ENCODE results near the gene UNC45A.

GRCh38 chr15:90962021-90962420 lies 26.9 kb downstream of the UNC45A start:
- TF ChIP-seq, protein P1, sequence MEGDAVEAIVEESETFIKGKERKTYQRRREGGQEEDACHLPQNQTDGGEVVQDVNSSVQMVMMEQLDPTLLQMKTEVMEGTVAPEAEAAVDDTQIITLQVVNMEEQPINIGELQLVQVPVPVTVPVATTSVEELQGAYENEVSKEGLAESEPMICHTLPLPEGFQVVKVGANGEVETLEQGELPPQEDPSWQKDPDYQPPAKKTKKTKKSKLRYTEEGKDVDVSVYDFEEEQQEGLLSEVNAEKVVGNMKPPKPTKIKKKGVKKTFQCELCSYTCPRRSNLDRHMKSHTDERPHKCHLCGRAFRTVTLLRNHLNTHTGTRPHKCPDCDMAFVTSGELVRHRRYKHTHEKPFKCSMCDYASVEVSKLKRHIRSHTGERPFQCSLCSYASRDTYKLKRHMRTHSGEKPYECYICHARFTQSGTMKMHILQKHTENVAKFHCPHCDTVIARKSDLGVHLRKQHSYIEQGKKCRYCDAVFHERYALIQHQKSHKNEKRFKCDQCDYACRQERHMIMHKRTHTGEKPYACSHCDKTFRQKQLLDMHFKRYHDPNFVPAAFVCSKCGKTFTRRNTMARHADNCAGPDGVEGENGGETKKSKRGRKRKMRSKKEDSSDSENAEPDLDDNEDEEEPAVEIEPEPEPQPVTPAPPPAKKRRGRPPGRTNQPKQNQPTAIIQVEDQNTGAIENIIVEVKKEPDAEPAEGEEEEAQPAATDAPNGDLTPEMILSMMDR (IDR thresholded peaks at IDR 0.05; ENCODE audit: low read length): no peak
- TF ChIP-seq EZH2 (IDR thresholded peaks at IDR 0.05; ENCODE audit: borderline replicate concordance, low read length): no peak

Measured in OCI-LY1 (cell line).